ENCODE results near the gene NEURL1B.

- TF ChIP-seq POLR2A (IDR thresholded peaks at IDR 0.05; ENCODE audit: low read depth, low read length) = no peak
- TF ChIP-seq POLR2AphosphoS5 (IDR thresholded peaks at IDR 0.05; ENCODE audit: low read depth, low read length) = no peak
- TF ChIP-seq TAF1 (IDR thresholded peaks at IDR 0.05; ENCODE audit: borderline replicate concordance, low read depth, low read length) = no peak
Measured at GRCh38 chr5:172733974-172734346, 92.9 kb downstream of the NEURL1B start.

Data from GM12892 (cell line).